GM06990 (cell line): Measurements from ENCODE around the gene HMCES.
"Not testable (repeated sequence)": the region's sequence is repeated elsewhere in the genome, so short reads cannot be mapped to it uniquely, and the experiment has no call there.

Source experiments
- DNase-seq: peaks from one replicate; pipeline ENCODE4 v3.0.0-alpha.2; 2011; ENCODE audit not compliant: insufficient read length; ENCODE audit errors: extremely low read depth
- H3K27me3 ChIP-seq: replicated peaks from 2 replicates; pipeline ENCODE4 v1.6.0; 2011; ENCODE audit warnings: low read length; ENCODE audit not compliant: control insufficient read depth, insufficient read depth
- H3K36me3 ChIP-seq: 2 replicates; pipeline ENCODE4 v1.5.1; 2011; ENCODE audit warnings: low read length; ENCODE audit not compliant: control insufficient read depth, insufficient read depth
- H3K4me3 ChIP-seq: replicated peaks from 2 replicates; pipeline ENCODE4 v1.5.1; 2011; ENCODE audit warnings: low read depth, mild to moderate bottlenecking, control low read depth, low read length
- TF ChIP-seq, protein P1 (sequence below): IDR thresholded peaks from 2 replicates; pipeline ENCODE4 v1.5.1; 2011; ENCODE audit warnings: low read length, control low read depth, mild to moderate bottlenecking, inconsistent platforms; ENCODE audit not compliant: insufficient read depth, poor library complexity, severe bottlenecking

The HMCES gene

GRCh38 chr3:129260606-129261005 lies 18.1 kb upstream of the HMCES start:
- no peak for DNase-seq
- Histone ChIP-seq H3K4me3 (no peak overlapping the region), H3K36me3 (peaks cover 57% of the 10 kb centered on the region), H3K27me3 (no peaks in the 10 kb centered on the region)
- TF ChIP-seq, protein P1, sequence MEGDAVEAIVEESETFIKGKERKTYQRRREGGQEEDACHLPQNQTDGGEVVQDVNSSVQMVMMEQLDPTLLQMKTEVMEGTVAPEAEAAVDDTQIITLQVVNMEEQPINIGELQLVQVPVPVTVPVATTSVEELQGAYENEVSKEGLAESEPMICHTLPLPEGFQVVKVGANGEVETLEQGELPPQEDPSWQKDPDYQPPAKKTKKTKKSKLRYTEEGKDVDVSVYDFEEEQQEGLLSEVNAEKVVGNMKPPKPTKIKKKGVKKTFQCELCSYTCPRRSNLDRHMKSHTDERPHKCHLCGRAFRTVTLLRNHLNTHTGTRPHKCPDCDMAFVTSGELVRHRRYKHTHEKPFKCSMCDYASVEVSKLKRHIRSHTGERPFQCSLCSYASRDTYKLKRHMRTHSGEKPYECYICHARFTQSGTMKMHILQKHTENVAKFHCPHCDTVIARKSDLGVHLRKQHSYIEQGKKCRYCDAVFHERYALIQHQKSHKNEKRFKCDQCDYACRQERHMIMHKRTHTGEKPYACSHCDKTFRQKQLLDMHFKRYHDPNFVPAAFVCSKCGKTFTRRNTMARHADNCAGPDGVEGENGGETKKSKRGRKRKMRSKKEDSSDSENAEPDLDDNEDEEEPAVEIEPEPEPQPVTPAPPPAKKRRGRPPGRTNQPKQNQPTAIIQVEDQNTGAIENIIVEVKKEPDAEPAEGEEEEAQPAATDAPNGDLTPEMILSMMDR = no peak

DNA sequence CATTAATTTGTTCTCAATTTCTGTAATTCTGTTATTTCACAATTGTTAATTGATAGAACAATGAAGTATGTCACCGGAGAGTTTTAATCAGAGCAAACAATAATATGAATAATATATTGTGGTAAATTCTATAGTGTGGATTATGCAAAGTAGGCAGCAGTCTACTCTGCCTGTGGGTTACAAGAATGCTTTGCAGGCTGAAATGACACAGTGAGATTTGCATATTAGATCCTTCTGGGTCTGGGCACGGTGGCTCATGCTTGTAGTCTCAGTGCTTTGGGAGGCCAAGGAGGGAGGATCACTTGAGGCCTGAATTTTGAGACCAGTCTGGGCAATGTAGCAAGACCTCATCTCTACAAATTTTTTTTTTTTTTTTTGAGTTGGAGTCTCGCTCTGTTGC lies 16.8 kb upstream of the HMCES start:
- H3K27me3 ChIP-seq = no peaks in the 10 kb centered on the region
- H3K36me3 ChIP-seq = peaks cover 49% of the 10 kb centered on the region
- TF ChIP-seq, protein P1 = no peak
- no peak overlapping the region for H3K4me3 ChIP-seq
- DNase-seq = no peak

GRCh38 chr3:129263161-129263910 lies 15.3 kb upstream of the HMCES start:
- Histone ChIP-seq H3K27me3 (no peaks in the 10 kb centered on the region), H3K4me3 (no peak overlapping the region), H3K36me3 (peaks cover 43% of the 10 kb centered on the region)
- TF ChIP-seq, protein P1 = no peak
- DNase-seq = no peak

- H3K36me3 ChIP-seq = peaks cover 47% of the 10 kb centered on the region
- DNase-seq, H3K4me3 ChIP-seq, H3K27me3 ChIP-seq: not testable (repeated sequence)
Observed at GRCh38 chr3:129264994-129265393, 13.7 kb upstream of the HMCES start.

DNA sequence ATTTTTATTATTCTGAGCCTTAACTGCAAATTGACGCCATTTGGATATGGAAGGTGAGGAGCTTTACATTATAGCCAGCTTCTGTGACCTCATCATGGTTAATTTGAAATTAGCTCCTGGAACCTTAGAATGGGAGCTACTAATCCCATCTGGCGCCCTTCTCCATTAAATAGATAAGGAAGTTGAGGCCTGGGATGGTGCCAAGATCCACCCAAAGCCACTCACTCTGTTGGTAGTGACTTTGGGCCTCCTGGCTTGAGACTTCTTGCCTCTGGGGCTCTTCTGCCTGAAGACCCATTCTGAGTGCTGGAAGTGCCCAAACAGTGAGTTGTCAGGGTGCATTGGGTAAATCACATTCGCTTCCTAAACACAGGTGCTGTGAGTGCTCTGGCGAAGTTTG lies 12.0 kb upstream of the HMCES start:
- TF ChIP-seq, protein P1 = no peak
- no peak for DNase-seq
- H3K4me3 ChIP-seq = no peak overlapping the region
- H3K36me3 ChIP-seq = peaks cover 37% of the 10 kb centered on the region
- H3K27me3 ChIP-seq = no peaks in the 10 kb centered on the region

GRCh38 chr3:129268396-129268795 lies 10.3 kb upstream of the HMCES start:
- no peak overlapping the region for H3K4me3 ChIP-seq
- TF ChIP-seq, protein P1 = no peak
- no peak for DNase-seq
- H3K27me3 ChIP-seq = no peaks in the 10 kb centered on the region
- H3K36me3 ChIP-seq = peaks cover 38% of the 10 kb centered on the region
